IMR-90 (cell line): ENCODE results near the gene DUSP2. TPM values are rescaled to one million over a fixed set of nuclear protein-coding genes. Genes with fewer than 3 reads are reported as not detected.

Experiments used
- ATAC-seq: fragments of 200-7000 bp; cut with Tn5 transposase; 2 replicates; pipeline ENCODE4 v1.9.1; 2020; ENCODE audit warnings: low read depth, mild to moderate bottlenecking, moderate library complexity
- BruUV-seq: library from RNA; stranded (reverse); fragments of 400-500 nt; replicated peaks from 2 replicates; lab custom pipeline; 2021; lab: Mats Ljungman, UMichigan
- CTCF ChIA-PET: fragments of 300-600 bp; formaldehyde crosslinking; extraction: SDS; loops from one replicate; lab custom pipeline; 2021; ENCODE audit warnings: antibody characterized with exemption; lab: Yijun Ruan, JAX
- POLR2A ChIA-PET: fragments of 300-600 bp; sonication (Branson Sonifier 250); formaldehyde crosslinking; loops from one replicate; lab custom pipeline; 2022; ENCODE audit warnings: antibody characterized with exemption; ENCODE audit not compliant: unreplicated experiment; lab: Charles Lee
- DNase-seq: peaks from one replicate; pipeline ENCODE4 v3.0.0; 2013
- H2AFZ ChIP-seq: replicated peaks from 2 replicates; pipeline ENCODE3; 2013; ENCODE audit warnings: low read length, mild to moderate bottlenecking; ENCODE audit not compliant: poor library complexity
- H2AK5ac ChIP-seq: 2 replicates; pipeline ENCODE4 v1.6.1; 2013; ENCODE audit warnings: low read depth, low read length, inconsistent platforms
- H2AK9ac ChIP-seq: replicated peaks from 2 replicates; pipeline ENCODE3; 2013; ENCODE audit warnings: mild to moderate bottlenecking, low read depth, low read length, moderate library complexity; ENCODE audit not compliant: poor library complexity
- H2BK120ac ChIP-seq: 2 replicates; pipeline ENCODE4 v1.6.1; 2013; ENCODE audit warnings: low read depth, low read length, inconsistent platforms
- H2BK15ac ChIP-seq: 3 replicates; pipeline ENCODE4 v1.6.1; 2013; ENCODE audit warnings: low read depth, low read length, inconsistent platforms
- H2BK20ac ChIP-seq: 2 replicates; pipeline ENCODE4 v1.6.1; 2013; ENCODE audit warnings: low read depth, mild to moderate bottlenecking, inconsistent platforms, low read length, moderate library complexity
- H2BK5ac ChIP-seq: 2 replicates; pipeline ENCODE4 v1.6.1; 2013; ENCODE audit warnings: mild to moderate bottlenecking, low read depth, low read length, inconsistent platforms; ENCODE audit not compliant: poor library complexity, severe bottlenecking
- H3K14ac ChIP-seq: replicated peaks from 2 replicates; pipeline ENCODE4 v1.6.1; 2013; ENCODE audit warnings: low read depth, low read length, inconsistent platforms
- H3K18ac ChIP-seq: 2 replicates; pipeline ENCODE4 v1.6.1; 2013; ENCODE audit warnings: low read depth, low read length, control low read depth
- H3K23ac ChIP-seq: 2 replicates; pipeline ENCODE4 v1.6.1; 2013; ENCODE audit warnings: low read depth, low read length, inconsistent platforms
- H3K27ac ChIP-seq: 2 replicates; pipeline ENCODE4 v1.5.1; 2013; ENCODE audit warnings: mild to moderate bottlenecking, control low read depth, low read length; ENCODE audit not compliant: insufficient read depth
- H3K27me3 ChIP-seq: 2 replicates; pipeline ENCODE4 v1.6.1; 2013; ENCODE audit warnings: low read length; ENCODE audit not compliant: control insufficient read depth, insufficient read depth
- H3K36me3 ChIP-seq: 2 replicates; pipeline ENCODE4 v1.6.1; 2013; ENCODE audit warnings: low read length, mixed read lengths; ENCODE audit not compliant: control insufficient read depth, insufficient read depth
- H3K4ac ChIP-seq: 2 replicates; pipeline ENCODE4 v1.6.1; 2013; ENCODE audit warnings: low read depth, low read length, inconsistent platforms
- H3K4me1 ChIP-seq: 2 replicates; pipeline ENCODE4 v1.6.1; 2013; ENCODE audit warnings: low read length, mixed read lengths; ENCODE audit not compliant: control insufficient read depth, insufficient read depth
- H3K4me2 ChIP-seq: 2 replicates; pipeline ENCODE4 v1.6.1; 2013; ENCODE audit warnings: low read depth, mild to moderate bottlenecking, control low read depth, low read length, moderate library complexity
- H3K4me3 ChIP-seq: 2 replicates; pipeline ENCODE4 v1.5.1; 2013; ENCODE audit warnings: low read depth, mild to moderate bottlenecking, control low read depth, low read length, moderate library complexity; ENCODE audit not compliant: insufficient read depth
- H3K56ac ChIP-seq: 2 replicates; pipeline ENCODE4 v1.6.1; 2013; ENCODE audit warnings: low read length, inconsistent platforms; ENCODE audit not compliant: insufficient read depth; ENCODE audit errors: extremely low read depth
- H3K79me1 ChIP-seq, 2 experiments: 2 replicates each; pipeline ENCODE4 v1.6.1; 2013; ENCODE audit warnings: low read length in 2 of 2, inconsistent platforms in 1 of 2, low read depth in 1 of 2
- H3K9ac ChIP-seq: 2 replicates; pipeline ENCODE4 v1.6.1; 2013; ENCODE audit warnings: low read depth, low read length, control low read depth
- H3K9me1 ChIP-seq: 2 replicates; pipeline ENCODE4 v1.6.1; 2013; ENCODE audit warnings: low read length, inconsistent platforms; ENCODE audit not compliant: insufficient read depth
- H3K9me3 ChIP-seq: 2 replicates; pipeline ENCODE4 v1.6.1; 2013; ENCODE audit warnings: low read length; ENCODE audit not compliant: control insufficient read depth, insufficient read depth
- H4K20me1 ChIP-seq: 2 replicates; pipeline ENCODE4 v1.6.1; 2013; ENCODE audit warnings: low read length, inconsistent platforms; ENCODE audit not compliant: insufficient read depth
- H4K5ac ChIP-seq: 2 replicates; pipeline ENCODE4 v1.6.1; 2013; ENCODE audit warnings: mild to moderate bottlenecking, low read depth, low read length, control low read depth
- H4K8ac ChIP-seq, 2 experiments: 2 replicates each; pipeline ENCODE4 v1.6.1; 2013; ENCODE audit warnings: low read depth in 2 of 2, low read length in 2 of 2, control low read depth in 1 of 2, inconsistent platforms in 1 of 2
- H4K91ac ChIP-seq: 2 replicates; pipeline ENCODE4 v1.6.1; 2013; ENCODE audit warnings: low read depth, low read length, inconsistent platforms; ENCODE audit not compliant: insufficient read depth
- BHLHE40 ChIP-seq: fragments of 150-350 bp; IDR thresholded peaks from 2 replicates; pipeline ENCODE4 v1.6.1; 2016; ENCODE audit warnings: mild to moderate bottlenecking, low read depth, low read length
- ELK1 ChIP-seq: fragments of 150-350 bp; IDR thresholded peaks from 2 replicates; pipeline ENCODE4 v1.6.1; 2016; ENCODE audit warnings: low read depth, mild to moderate bottlenecking, low read length, moderate library complexity, borderline replicate concordance
- MAFK ChIP-seq: IDR thresholded peaks from 2 replicates; pipeline ENCODE4 v1.6.1; 2012; ENCODE audit warnings: low read depth, low read length, improper control_type of control experiment
- MXI1 ChIP-seq: IDR thresholded peaks from 2 replicates; pipeline ENCODE4 v1.6.1; 2012; ENCODE audit warnings: low read depth, mild to moderate bottlenecking, low read length, moderate library complexity, borderline replicate concordance
- NFE2L2 ChIP-seq: fragments of 150-350 bp; IDR thresholded peaks from 2 replicates; pipeline ENCODE4 v1.6.1; 2016; ENCODE audit warnings: low read depth, mild to moderate bottlenecking, low read length
- RAD21 ChIP-seq: IDR thresholded peaks from 2 replicates; pipeline ENCODE4 v1.6.1; 2012; ENCODE audit warnings: low read length, improper control_type of control experiment
- RCOR1 ChIP-seq: IDR thresholded peaks from 2 replicates; pipeline ENCODE4 v1.6.1; 2012; ENCODE audit warnings: mild to moderate bottlenecking, low read length, improper control_type of control experiment; ENCODE audit not compliant: insufficient replicate concordance
- USF2 ChIP-seq: fragments of 150-350 bp; IDR thresholded peaks from 2 replicates; pipeline ENCODE4 v1.6.1; 2017; ENCODE audit warnings: mild to moderate bottlenecking, antibody characterized with exemption, low read length, low read depth
- WGBS, 2 experiments: methylation state at CpG; one replicate each; pipeline versions ENCODE4 v1.1.5 to v1.1.7; 2013; ENCODE audit warnings: missing lambda C conversion rate in 2 of 2; ENCODE audit not compliant: insufficient read length in 1 of 2; ENCODE audit errors: extremely low coverage in 2 of 2; 5-methylcytosine and 5-hydroxymethylcytosine counted together
- dilution Hi-C: fragments of 300-500 bp; cut with HindIII; formaldehyde crosslinking; loops from one replicate; pipeline ENCODE4 v1.14.3; 2018; ENCODE audit warnings: low sequenced_read_pairs; ENCODE audit not compliant: unreplicated experiment
- in situ Hi-C: fragments of 300-500 bp; cut with MboI; formaldehyde crosslinking; loops from 3 replicates; pipeline ENCODE4 v1.14.3; 2019; ENCODE audit warnings: low sequenced_read_pairs, inconsistent platforms, mixed read lengths
- intact Hi-C: fragments of 100-400 bp; cut with micrococcal nuclease; formaldehyde crosslinking; loops from 2 replicates; pipeline ENCODE4 v1.10.0; 2022
- polyA plus RNA-seq, 3 experiments: library from polyadenylated mRNA; depleted of rRNA; stranded (reverse); fragments of >200 nt; gene quantifications; 2 replicates each; pipeline ENCODE4 v1.2.3, GENCODE V29; 2012; ENCODE audit warnings: low replicate concordance in 1 of 3
- total RNA-seq: library from RNA; depleted of rRNA; stranded (reverse); fragments of >200 nt; gene quantifications from 2 replicates; pipeline ENCODE4 v1.2.3, GENCODE V29; 2012

The DUSP2 gene
- total and polyA plus RNA-seq, 2 of the 4 experiments (the other 2 are of a cell fraction), result 1.8 to 3.8 TPM

GRCh38 chr2:96186562-96186961 is 41.3 kb upstream of the DUSP2 start:
- no peak overlapping the region for H3K14ac ChIP-seq
- CTCF ChIA-PET, result no interaction called here
- H3K56ac ChIP-seq, result no peak overlapping the region
- no peak overlapping the region for H3K4me2 ChIP-seq
- no peak overlapping the region for H4K91ac ChIP-seq
- no peak for TF ChIP-seq BHLHE40
- TF ChIP-seq ELK1, result no peak
- TF ChIP-seq NFE2L2, result no peak
- TF ChIP-seq MAFK, result no peak
- TF ChIP-seq RAD21, result no peak
- TF ChIP-seq RCOR1, result no peak
- no peak for TF ChIP-seq MXI1
- no peak for TF ChIP-seq USF2
- intact Hi-C loops, result no loop called here
- H3K9me3 ChIP-seq, result no peaks in the 10 kb centered on the region
- no peak overlapping the region for H3K27ac ChIP-seq
- no peak overlapping the region for H2BK120ac ChIP-seq
- POLR2A ChIA-PET, result no interaction called here
- no peak overlapping the region for H2BK5ac ChIP-seq
- no peaks in the 10 kb centered on the region for H3K27me3 ChIP-seq
- no peak overlapping the region for H2AFZ ChIP-seq
- no peak overlapping the region for H2AK5ac ChIP-seq
- no peak overlapping the region for H3K4me3 ChIP-seq
- H3K36me3 ChIP-seq, result peaks cover 39% of the 10 kb centered on the region
- no CpG with 5 or more reads among the region's 5 CpGs for WGBS, 2 experiments
- H4K20me1 ChIP-seq, result peaks cover 5% of the 10 kb centered on the region; the same call in 1 of the 2 replicates
- in situ Hi-C loops, result no loop called here
- no peak overlapping the region for H3K18ac ChIP-seq
- peaks cover 3% of the 10 kb centered on the region; the same call in 1 of the 2 replicates for H3K9me1 ChIP-seq
- H4K5ac ChIP-seq, result no peak overlapping the region
- no peak for DNase-seq
- peaks cover 4% of the 10 kb centered on the region; the same call in 1 of the 2 replicates for H3K4me1 ChIP-seq
- H3K23ac ChIP-seq, result no peak overlapping the region
- no peak overlapping the region for H4K8ac ChIP-seq
- ATAC-seq, result no peak
- H3K4ac ChIP-seq, result no peak overlapping the region
- dilution Hi-C loops, result no loop called here
- H3K9ac ChIP-seq, result no peak overlapping the region
- H2BK20ac ChIP-seq, result no peak overlapping the region
- BruUV-seq, result no TSS peak
- H2BK15ac ChIP-seq, result no peak overlapping the region
- H2AK9ac ChIP-seq, result no peak overlapping the region
- H3K79me1 ChIP-seq, result peaks cover 22 to 25% of the 10 kb centered on the region in 2 experiments
